ENCODE results near the gene CD40LG.

CD40LG gene

GRCh38 chrX:136684120-136684519 is 36.2 kb downstream of the CD40LG start:
- Histone ChIP-seq H3K4me2 (ENCODE audit: low read length) (no peak overlapping the region), H3K9me3 (ENCODE audit: control insufficient read depth, low read length) (no peaks in the 10 kb centered on the region), H3K4me3 (ENCODE audit: low read depth, low read length) (no peak overlapping the region), H3K4me1 (no peaks in the 10 kb centered on the region), H3K79me2 (no peaks in the 10 kb centered on the region), H3K27ac (no peak overlapping the region), H3K27me3 (ENCODE audit: control insufficient read depth, insufficient read depth, low read length) (no peaks in the 10 kb centered on the region), H3K36me3 (ENCODE audit: control insufficient read depth, insufficient read depth, low read length) (no peaks in the 10 kb centered on the region), H3K9ac (no peak overlapping the region), H2AFZ (no peak overlapping the region)
- no peak for TF ChIP-seq CTCF (IDR thresholded peaks at IDR 0.05)

GRCh38 chrX:136687457-136687856 is 39.5 kb downstream of the CD40LG start:
- H3K79me2 ChIP-seq = no peaks in the 10 kb centered on the region
- no peaks in the 10 kb centered on the region for H3K27me3 ChIP-seq (ENCODE audit: control insufficient read depth, insufficient read depth, low read length)
- no peak overlapping the region for H3K4me2 ChIP-seq (ENCODE audit: low read length)
- TF ChIP-seq CTCF (IDR thresholded peaks at IDR 0.05) = no peak
- no peaks in the 10 kb centered on the region for H3K4me1 ChIP-seq
- no peaks in the 10 kb centered on the region for H3K36me3 ChIP-seq (ENCODE audit: control insufficient read depth, insufficient read depth, low read length)
- H3K9me3 ChIP-seq (ENCODE audit: control insufficient read depth, low read length) = no peaks in the 10 kb centered on the region
- H3K27ac ChIP-seq = no peak overlapping the region
- no peak overlapping the region for H3K9ac ChIP-seq
- no peak overlapping the region for H3K4me3 ChIP-seq (ENCODE audit: low read depth, low read length)
- H2AFZ ChIP-seq = no peak overlapping the region

- Histone ChIP-seq H3K9me3 (ENCODE audit: control insufficient read depth, low read length) (no peaks in the 10 kb centered on the region), H3K4me2 (ENCODE audit: low read length) (no peak overlapping the region), H3K36me3 (ENCODE audit: control insufficient read depth, insufficient read depth, low read length) (no peaks in the 10 kb centered on the region), H3K4me3 (ENCODE audit: low read depth, low read length) (no peak overlapping the region), H2AFZ (no peak overlapping the region), H3K4me1 (no peaks in the 10 kb centered on the region), H3K27ac (no peak overlapping the region), H3K9ac (no peak overlapping the region), H3K27me3 (ENCODE audit: control insufficient read depth, insufficient read depth, low read length) (no peaks in the 10 kb centered on the region), H3K79me2 (no peaks in the 10 kb centered on the region)
- TF ChIP-seq CTCF (IDR thresholded peaks at IDR 0.05) = no peak
These were observed 41.5 kb downstream of the CD40LG start for GRCh38 chrX:136689436-136689835.

- Histone ChIP-seq H3K9ac (no peak overlapping the region), H3K9me3 (ENCODE audit: control insufficient read depth, low read length) (no peaks in the 10 kb centered on the region), H3K36me3 (ENCODE audit: control insufficient read depth, insufficient read depth, low read length) (no peaks in the 10 kb centered on the region), H3K27me3 (ENCODE audit: control insufficient read depth, insufficient read depth, low read length) (no peaks in the 10 kb centered on the region), H3K4me1 (no peaks in the 10 kb centered on the region), H3K79me2 (no peaks in the 10 kb centered on the region), H2AFZ (no peak overlapping the region), H3K27ac (no peak overlapping the region), H3K4me3 (ENCODE audit: low read depth, low read length) (no peak overlapping the region), H3K4me2 (ENCODE audit: low read length) (no peak overlapping the region)
- TF ChIP-seq CTCF (IDR thresholded peaks at IDR 0.05) = no peak
These were observed 43.3 kb downstream of the CD40LG start for GRCh38 chrX:136691028-136691809.

GRCh38 chrX:136692271-136692670 is 44.3 kb downstream of the CD40LG start:
- Histone ChIP-seq H3K27ac (no peak overlapping the region), H3K4me1 (no peaks in the 10 kb centered on the region), H3K27me3 (ENCODE audit: control insufficient read depth, insufficient read depth, low read length) (no peaks in the 10 kb centered on the region), H3K9me3 (ENCODE audit: control insufficient read depth, low read length) (no peaks in the 10 kb centered on the region), H2AFZ (no peak overlapping the region), H3K79me2 (no peaks in the 10 kb centered on the region), H3K4me2 (ENCODE audit: low read length) (no peak overlapping the region), H3K4me3 (ENCODE audit: low read depth, low read length) (no peak overlapping the region), H3K9ac (no peak overlapping the region), H3K36me3 (ENCODE audit: control insufficient read depth, insufficient read depth, low read length) (no peaks in the 10 kb centered on the region)
- TF ChIP-seq CTCF (IDR thresholded peaks at IDR 0.05) = no peak
